ENCODE measurements around the gene SCGB3A1.

Gene SCGB3A1

DNA sequence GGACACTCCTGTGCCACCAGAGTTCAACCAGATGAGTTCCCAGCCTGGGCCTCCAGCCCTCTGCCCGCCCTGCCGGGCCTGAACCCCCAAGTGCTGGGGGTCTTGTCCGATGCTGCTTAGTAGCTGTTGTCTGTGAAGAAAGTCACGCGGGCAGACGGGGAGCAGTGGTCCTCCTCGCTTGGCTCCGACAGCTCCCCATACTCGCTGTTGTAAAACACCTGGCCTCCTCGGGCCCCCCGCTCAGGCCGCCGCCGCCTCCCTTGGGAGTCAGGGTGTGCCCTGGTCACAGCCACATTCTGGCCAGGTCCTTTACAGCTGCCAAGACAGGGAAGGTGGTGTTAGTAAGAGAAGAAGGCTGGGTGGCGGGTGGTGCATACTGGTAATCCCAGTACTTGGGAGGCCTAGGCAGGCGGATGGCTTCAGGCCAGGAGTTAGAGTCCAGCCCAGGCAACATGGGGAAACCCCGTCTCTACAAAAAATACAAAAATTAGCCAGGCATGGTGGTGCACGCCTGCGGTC lies 11.8 kb upstream of the SCGB3A1 start:
- DNase-seq: no peak

DNA sequence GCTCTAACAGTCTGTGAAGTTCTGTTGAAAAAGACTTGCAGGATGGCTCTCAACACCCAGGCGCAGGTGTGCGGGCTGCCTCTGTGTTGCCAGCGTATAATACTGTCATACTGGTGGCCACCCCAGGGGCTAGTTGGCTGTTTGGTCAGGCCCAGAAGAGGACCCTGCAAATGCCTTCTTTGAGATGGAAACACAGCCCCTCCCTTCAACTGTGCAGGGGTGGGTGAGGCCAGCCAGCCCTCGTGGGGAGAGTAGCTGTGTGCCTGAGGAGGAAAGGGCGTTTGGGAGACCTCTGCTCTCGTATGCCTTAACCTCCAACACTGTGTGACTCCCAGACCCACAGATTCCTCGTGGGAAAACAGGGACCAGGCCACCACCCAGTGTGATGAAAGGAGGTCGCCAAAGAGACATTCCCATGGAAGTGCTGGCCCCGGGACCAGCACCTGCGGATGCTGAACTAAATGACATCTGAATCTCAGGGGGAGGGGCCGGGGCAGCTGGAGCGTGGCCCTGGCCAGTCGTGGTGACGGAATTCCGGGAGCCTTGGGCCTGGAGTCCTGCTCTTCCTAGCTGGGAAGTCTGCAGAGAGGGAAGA lies 11.3 kb upstream of the SCGB3A1 start:
- DNase-seq: no peak

DNA sequence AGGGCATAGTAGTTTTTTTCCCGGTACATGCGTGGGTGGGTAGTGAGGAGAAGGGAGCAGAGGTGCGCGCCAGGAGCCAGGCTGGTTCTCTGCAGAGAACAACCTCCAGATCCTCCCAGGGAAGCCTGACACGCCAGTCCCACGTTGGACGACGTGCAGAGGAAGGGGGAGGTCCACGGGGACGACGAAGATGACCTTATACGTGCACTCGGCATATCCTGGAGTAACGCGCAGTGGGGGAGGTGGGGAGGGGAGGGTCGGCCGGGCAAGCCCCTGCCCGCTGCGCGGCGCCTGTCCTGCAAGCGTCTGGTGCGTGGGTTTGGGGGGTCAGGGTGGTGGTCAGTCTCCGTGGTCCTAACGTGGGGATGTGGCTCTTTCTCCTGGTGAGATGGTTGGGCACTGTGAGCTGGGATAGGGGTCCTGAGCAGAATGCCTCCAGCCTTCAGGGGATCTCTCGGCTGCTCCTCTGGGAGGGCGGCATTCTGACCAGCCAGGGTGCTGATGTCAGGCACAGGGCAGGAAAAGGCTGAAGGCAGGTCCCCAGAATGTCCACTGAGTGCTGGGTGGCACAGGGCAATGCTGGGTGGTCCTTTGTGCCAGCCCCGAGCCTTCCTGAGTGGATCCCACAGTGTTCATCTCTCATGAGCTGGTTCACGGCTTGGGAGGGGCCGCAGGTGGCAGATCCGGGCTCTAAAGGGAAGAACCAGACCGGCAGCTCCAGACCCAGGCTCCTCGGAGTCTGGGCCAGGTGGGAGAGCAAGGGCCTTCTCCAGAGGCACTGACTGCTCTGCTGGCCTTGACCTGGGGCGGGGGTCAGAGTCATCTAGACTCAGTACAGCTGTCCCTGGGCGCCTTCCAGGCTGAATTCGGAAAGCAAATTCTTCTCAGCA lies 10.5 kb upstream of the SCGB3A1 start:
- DNase-seq: no peak

- no peak for DNase-seq
Observed at GRCh38 chr5:180600554-180601041, 9.3 kb upstream of the SCGB3A1 start.

GRCh38 chr5:180599981-180600553 lies 8.8 kb upstream of the SCGB3A1 start:
- no peak for DNase-seq

DNA sequence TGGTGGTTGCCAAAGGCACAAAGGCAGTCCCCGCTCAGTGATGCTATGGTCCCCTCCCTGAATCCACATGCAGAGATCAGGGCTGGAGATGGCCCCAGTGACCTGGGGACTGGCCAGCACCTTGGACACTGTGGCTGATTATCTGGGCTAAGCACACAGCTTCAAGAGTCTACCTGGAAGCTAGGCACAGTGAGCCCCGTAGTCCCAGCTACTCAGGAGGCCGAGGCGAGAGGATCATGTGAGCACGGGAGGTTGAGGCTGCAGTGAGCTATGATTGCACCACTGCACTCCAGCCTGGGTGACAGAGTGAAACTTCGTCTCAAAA lies 8.3 kb upstream of the SCGB3A1 start:
- no peak for DNase-seq

DNA sequence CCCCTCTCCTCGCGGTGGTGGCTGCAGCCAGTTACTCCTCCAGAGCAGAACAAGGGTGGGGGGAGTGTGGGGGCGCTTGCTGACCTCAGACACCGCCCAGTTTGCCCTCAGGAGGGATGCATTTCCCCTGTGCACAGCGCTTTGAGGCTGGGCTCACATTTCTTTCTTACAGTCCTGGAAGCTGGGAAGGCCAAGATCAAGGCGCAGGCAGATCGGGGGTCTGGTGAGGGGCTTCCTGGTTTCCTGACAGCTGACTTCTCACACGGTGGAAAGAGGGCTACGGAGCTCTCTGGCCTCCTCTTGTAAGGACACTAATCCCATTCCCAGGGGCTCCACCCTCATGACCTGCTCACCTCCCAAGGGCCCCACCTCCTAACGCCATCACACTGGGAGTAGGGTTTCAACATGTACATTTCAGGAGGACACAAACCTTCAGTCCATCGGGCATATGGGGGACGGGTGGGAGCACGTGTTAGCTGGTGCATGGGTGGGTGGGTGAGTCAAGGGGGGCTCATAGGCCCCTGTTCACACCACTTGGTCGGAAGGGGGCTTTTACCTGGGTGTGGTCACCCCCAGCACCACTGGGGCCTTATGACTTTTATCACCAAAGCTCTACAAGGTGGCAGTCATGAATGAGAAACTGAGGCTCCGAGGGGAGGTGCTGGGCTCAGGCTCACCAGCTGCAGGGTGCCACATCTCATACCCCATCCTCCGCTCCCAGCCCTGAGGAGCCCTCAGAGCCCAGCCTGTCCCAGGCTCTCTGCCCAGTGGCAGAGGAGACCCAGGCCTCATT lies 7.7 kb upstream of the SCGB3A1 start:
- DNase-seq: no peak

DNA sequence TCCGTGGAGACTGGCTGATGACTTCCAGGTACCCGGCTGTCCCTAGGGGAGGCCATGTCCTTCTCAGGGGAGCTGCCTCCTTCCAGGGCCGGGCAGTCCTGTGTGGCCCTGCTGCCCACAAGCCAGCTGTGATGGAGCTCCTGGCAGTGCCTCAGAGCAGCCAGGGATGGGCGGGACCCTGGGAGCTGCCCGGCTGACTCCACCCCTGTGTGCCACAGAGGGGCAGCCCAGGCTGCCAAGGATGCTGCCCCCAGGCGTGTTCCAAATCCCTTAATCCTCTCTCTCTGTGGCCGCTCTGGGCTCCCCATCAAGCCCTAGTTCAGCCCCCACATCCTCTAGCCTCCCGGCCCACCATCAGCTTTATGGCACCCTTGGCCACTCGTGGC lies 7.0 kb upstream of the SCGB3A1 start:
- no peak for DNase-seq

- no peak for DNase-seq
Observed at GRCh38 chr5:180596668-180597231, 5.5 kb upstream of the SCGB3A1 start.

DNA sequence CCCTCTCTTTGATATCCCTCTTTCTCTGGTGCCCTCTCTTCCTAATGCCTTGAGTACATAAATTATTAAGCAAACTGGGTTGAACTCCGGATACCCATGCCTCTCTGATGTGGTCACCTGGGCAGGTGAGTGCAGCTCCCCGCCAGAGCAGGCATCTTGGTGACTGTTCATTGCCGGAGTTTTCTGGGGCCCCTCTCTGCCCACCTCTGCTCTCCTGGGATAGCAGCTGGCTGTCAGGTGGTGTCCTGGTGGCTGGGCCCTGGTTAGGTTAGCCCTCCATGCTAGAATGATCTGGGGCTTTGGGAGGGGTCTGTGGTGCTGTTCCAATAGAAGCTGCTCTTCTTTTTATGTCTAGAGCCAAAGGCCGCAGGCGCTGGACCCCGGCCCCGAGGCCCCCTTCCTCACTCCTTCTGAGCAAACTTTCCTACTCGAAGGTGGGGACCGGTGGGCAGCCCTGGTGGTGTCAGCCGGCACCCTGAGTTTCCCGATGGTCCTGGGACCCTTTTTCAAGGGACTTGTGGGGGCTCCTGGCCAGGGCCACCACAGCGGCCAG lies 4.9 kb upstream of the SCGB3A1 start:
- DNase-seq: no peak

- no peak for DNase-seq
Observed at GRCh38 chr5:180595381-180596114, 4.2 kb upstream of the SCGB3A1 start.

- no peak for DNase-seq
Observed at GRCh38 chr5:180595046-180595379, 3.7 kb upstream of the SCGB3A1 start.

- DNase-seq: no peak
Observed at GRCh38 chr5:180594311-180595045, 3.2 kb upstream of the SCGB3A1 start.

- DNase-seq: no peak
Observed at GRCh38 chr5:180593446-180594206, 2.3 kb upstream of the SCGB3A1 start.

GRCh38 chr5:180592176-180592575 lies 877 bp upstream of the SCGB3A1 start:
- DNase-seq: no peak

DNA sequence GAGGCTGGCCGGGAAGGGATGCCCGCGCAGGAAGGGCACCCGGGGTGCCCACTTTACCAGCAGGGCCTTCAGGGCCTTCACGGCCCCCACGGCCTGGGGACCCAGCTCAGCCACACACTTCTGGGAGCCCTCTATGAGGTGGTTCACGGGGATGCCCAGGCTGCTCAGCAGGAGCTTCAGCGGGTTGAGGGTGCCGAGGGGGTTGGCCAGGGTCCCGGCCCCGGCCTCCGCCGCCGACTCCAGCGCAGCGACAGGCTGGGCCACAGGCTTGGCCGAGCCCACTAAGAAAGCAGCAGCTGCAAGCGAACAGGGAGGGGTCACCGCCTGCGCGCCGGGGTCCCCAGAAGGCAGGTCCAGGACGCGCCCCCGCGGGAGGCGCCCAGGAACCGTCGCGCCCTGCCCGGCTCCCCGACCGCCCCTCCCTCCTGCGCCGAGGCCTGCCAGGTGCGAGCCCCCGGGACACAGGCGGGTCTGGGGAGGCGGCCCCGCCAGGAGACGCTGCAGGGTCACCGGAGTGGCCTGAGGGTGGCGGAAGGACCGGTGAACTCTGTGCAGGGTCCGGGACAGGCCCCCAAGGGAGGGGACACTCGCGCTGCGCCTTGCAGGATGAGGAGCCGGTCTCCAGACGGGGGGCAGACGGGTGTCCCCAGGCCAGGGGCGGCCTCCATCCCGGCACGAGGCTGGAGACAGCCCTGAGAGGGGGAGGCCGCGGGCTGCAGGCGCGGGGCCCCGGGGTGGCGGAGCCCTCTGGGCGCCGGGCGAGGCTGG lies 572 bp downstream of the SCGB3A1 start:
- DNase-seq: no peak

DNA sequence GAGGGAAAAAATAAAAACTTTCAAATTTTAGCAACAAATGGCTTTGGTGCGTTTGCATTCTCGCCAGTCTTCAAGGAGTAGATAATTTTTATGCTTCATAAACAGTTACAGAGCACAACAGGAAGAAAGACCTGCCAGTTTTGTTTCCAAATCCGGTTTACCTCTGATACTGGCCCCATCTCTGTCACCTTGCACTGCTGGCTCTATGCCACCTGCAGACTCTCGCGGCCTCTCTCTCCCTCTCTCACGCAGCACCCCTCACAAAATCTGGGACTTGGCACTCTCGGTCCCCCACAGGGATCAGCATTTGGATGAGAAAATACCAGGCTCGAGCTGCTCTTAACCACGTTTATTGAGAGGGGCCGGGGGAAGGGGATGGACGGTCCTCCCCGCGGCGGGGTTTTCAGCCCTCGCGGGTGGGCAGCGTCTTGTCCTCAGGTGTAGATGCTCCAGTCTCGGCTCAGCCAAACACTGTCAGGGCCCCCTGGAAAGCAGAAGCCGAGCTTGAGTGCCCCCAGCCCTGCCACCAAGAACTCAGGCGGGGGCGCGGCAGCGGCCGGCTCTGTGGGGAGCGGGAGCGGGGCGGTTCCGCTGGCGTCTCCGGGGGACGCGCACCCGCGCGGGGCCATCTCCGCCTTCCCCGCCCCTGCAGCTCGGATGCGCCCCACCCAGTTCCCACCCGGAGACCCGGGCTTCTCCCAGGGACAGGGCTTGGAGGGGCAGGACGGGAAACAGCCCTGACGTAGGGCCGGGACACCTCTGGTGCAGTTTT lies 1.3 kb downstream of the SCGB3A1 start:
- no peak for DNase-seq

DNA sequence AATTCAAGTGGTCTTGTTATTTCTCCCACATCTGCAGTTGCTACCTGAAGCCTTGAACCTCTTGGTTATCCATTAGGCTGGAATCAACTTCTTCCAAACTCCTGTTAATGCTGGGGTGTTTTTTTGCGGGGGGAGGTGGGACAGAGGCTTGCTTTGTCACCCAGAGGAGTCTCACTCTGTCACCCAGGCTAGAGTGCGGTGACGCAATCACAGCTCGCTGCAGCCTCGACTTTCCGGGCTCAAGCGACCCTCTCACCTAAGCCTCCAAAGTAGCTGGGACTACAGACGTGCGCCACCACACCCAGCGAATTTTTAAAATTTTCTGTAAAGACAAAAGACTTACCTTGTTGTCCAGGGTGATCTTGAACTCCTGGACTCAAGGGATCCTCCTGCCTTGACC lies 4.4 kb downstream of the SCGB3A1 start:
- no peak for DNase-seq

DNA sequence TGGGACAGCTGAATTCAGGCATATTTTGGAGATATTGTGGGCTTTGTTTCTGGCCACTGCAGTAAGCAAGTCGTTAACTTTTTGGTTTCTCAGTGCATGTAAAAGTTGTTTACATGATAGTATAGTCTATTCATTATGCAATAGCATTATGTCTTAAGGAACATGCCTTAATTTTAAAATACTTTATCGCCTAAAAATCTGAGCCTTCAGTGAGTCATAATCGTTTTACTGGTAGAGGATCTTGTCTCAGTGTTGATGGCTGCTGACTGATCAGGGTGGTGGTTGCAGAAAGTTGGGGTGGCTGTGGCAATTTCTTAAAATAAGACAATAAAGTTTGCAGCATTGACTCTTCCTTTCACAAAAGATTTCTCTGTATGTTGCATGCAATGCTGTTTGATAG lies 5.1 kb downstream of the SCGB3A1 start:
- no peak for DNase-seq
